GM12865 (cell line): ENCODE results near the gene BARHL2.

Experiments used
- DNase-seq: peaks from one replicate; pipeline ENCODE4 v3.0.0; 2010; ENCODE audit warnings: low read depth
- H3K4me3 ChIP-seq: 2 replicates; pipeline ENCODE4 v1.5.1; 2011; ENCODE audit warnings: mild to moderate bottlenecking, low read depth, low read length, control low read depth
- TF ChIP-seq, protein P1 (sequence below): IDR thresholded peaks from 2 replicates; pipeline ENCODE4 v1.5.1; 2011; ENCODE audit warnings: low read length, control low read depth, low read depth, inconsistent platforms; ENCODE audit not compliant: insufficient read depth; ENCODE audit errors: missing control alignments

The BARHL2 gene

DNA sequence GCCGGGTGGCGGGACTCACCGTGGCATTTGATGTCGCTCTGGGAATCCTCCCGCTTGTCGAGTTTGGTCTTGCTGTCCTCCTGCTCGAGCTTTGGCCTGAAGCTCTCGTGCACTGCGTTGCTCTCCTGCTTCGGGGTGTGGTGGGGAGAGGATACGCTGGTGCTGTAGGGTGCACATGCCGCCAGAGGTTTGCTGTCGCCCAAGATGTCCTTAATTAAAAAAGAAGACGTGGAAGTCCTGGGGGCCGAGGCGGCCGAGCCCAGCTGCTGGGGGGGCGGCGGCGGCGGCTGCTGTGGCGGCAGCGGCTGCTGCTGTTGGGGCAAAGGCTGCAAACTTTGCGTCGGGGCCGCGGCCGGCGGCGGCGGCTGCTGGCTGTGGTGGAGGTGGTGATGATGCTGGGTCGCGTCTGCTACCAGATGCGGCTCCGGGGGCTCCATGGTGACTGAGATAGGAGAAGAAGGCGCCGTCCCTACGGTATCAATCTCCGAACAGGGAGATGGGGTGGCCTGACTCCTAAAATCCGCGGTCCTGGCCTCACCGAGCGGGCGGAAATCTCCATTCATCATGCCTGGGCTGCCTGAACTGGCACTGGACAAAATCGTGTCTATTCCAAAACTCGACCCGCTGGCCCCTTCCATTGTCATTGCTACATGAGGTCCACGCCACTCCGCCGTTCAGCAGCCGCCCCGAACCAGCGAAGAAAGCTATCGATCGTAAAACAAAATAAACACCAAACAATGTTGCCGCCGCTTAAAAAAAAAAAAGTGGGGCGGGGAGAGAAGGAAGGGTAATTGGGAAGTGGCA, at the start of gene BARHL2:
Gene BARHL2, minus strand, starts transcription at position 751 of the 804 bp plus-strand sequence. Its CDS starts 107 bp downstream, at position 644.
- TF ChIP-seq, protein P1, sequence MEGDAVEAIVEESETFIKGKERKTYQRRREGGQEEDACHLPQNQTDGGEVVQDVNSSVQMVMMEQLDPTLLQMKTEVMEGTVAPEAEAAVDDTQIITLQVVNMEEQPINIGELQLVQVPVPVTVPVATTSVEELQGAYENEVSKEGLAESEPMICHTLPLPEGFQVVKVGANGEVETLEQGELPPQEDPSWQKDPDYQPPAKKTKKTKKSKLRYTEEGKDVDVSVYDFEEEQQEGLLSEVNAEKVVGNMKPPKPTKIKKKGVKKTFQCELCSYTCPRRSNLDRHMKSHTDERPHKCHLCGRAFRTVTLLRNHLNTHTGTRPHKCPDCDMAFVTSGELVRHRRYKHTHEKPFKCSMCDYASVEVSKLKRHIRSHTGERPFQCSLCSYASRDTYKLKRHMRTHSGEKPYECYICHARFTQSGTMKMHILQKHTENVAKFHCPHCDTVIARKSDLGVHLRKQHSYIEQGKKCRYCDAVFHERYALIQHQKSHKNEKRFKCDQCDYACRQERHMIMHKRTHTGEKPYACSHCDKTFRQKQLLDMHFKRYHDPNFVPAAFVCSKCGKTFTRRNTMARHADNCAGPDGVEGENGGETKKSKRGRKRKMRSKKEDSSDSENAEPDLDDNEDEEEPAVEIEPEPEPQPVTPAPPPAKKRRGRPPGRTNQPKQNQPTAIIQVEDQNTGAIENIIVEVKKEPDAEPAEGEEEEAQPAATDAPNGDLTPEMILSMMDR = no peak
- no peak for DNase-seq
- H3K4me3 ChIP-seq = no peak within 1 kb of the TSS

DNA sequence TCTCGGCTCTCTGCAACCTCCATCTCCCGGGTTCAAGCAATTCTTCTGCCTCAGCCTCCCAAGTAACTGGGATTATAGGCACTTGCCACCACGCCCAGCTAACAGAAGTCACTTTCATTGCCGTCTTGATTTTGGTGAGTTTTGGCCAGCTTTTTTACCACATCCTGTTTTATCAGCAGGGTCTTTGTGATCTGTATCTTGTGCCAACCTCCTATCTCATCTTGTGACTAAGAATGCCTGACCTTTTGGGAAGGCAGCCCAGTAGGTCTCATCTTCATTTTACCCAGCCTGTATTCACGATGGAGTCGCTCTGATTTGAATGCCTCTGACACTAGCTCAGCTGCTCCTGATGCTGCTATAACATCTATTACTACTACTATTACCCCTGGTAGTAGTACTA, 46.8 kb upstream of the BARHL2 start:
- TF ChIP-seq, protein P1 = no peak
- DNase-seq = no peak

DNA sequence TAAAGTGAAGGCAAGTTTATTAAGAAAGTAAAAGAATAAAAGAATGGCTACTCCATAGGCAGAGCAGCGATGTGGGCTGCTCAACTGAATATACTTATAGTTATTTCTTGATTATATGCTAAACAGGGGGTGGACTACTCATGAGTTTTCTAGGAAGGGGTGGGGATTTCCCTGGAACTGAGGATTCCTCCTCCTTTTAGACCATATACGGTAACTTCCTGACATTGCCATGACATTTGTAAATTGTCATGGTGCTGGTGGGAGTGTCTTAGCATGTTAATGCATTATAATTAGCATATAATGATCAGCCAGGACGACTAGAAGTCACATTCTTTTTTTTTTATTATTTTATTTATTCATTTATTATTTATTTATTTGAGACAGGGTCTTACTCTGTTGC, 46.4 kb upstream of the BARHL2 start:
- no peak for DNase-seq
- no peak overlapping the region for H3K4me3 ChIP-seq
- TF ChIP-seq, protein P1 = no peak

More for the DNA sequence above, 46.8 kb upstream of the BARHL2 start:
- H3K4me3 ChIP-seq = no peak overlapping the region

DNA sequence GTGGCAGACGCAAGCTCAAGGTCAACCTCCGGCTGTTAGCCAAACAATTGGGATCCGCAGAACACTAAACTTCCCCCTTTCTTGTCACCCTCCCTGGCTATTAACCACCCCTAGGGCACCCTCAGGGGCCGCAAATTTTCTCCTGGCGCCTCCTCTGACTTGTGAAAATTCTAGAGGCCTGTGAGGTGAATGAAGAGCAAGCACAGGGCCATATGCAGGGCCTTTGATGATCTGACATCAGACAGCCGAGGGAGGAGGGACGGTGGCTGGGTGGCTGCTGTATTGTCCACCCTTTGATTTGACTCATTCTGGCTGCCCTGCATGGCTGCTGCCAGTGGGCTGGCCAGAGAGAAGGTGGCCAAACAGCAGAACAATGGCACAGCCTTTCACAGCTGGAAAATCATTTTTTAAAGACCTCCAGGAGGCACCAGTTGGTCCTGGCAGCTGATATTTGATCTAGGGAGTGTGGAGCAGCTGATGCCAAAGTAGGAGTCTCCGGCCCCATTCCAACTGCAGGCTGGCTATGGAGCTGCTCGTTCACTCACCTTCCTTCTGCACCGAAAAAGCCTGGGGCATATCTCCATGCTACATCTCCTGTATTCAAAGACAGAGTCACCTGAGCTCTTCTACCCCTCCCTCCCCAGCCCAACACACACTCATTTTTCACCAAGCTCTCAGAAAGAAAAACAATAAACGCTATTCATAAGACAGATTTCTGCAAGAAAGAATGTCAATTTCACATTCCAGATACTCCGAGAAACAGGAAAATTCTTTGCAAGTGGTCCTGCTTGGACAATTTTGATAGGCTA, 44.9 kb upstream of the BARHL2 start:
- no peak overlapping the region for H3K4me3 ChIP-seq
- TF ChIP-seq, protein P1 = no peak
- DNase-seq = no peak

DNA sequence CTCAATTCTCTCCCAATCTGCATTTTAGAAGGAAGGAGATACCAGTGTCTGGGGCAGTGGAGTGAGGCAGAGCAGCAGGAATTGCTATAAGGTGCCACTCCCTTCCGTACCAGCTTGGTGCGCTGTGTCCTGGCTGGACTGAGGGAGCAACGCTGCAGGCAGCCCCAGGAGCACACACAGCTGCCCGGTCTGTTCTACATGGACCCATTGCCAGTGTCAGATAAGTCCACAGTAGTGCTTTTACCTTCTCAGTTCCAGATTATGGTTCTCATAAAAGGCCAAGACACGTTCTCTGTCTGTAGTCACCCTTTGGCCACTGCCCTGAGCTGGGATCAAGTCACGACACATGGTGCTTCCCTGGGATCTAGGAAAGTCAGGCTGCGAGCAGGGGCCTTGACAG, 44.1 kb upstream of the BARHL2 start:
- no peak for DNase-seq
- TF ChIP-seq, protein P1 = no peak
- no peak overlapping the region for H3K4me3 ChIP-seq

DNA sequence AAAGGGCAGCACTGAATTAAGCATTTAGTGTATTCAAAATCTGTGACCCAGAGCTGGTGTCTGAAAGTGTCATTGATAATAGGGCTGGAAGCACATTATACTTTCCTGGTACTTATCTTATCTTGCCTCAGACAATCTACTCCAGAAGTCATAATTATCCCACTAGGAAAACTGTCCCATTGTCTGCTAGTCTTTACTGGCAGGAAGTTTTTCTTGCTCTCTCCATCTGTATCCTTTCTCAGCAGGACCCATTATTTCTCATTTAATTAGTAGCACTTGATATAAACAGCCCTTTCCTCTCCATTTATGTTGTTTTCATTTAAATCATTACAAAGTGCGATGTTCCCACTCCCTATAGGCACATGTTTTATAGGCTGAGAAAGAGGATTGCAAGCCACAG, 36.5 kb upstream of the BARHL2 start:
- no peak overlapping the region for H3K4me3 ChIP-seq
- TF ChIP-seq, protein P1 = no peak
- DNase-seq = no peak
